HG03196 (cell line): Measurements from ENCODE around the gene KDM2B.

Source experiments
- ATAC-seq: cut with Tn5 transposase; IDR thresholded peaks from one replicate; pipeline ENCODE4 v1.9.1; 2021; ENCODE audit not compliant: unreplicated experiment

KDM2B gene

DNA sequence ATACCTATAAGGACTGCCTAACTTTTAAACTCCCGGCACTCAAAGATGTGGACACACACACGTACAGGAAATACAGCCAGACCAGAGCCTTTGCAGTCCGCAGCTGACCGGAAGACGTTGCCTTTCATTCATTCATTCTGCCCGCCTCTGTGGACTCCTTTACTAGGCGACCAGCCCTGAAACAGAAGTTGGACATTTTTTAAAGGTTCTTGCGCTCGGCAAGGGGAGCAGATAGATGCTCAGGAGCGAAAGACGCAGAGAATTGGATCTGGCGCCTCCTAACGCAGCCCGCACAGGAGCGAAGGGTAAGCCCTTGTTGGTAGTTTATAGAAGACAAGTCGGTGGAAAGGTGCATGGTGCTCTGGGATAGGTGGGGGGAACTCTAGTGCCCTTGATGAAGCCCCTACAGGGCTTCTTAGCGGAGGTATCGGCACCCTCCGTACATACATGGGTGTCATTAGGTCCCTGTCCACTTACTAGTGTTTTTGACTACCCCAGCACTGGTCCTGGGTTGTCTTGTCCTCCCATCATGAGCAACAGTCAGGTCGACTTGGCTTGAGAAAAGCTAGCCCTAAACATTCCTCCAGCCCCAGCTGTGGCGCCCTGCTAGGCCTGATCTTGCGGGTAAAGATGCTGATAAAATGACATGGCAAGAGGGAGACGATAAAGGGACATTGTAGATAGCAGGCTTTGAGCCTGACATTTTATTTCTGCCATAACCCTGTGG is at the start of gene KDM2B:
TSS of gene KDM2B (minus strand) at position 65 of the 727 bp plus-strand sequence. CDS start 112 bp downstream, outside the sequence.
- no peak for ATAC-seq

DNA sequence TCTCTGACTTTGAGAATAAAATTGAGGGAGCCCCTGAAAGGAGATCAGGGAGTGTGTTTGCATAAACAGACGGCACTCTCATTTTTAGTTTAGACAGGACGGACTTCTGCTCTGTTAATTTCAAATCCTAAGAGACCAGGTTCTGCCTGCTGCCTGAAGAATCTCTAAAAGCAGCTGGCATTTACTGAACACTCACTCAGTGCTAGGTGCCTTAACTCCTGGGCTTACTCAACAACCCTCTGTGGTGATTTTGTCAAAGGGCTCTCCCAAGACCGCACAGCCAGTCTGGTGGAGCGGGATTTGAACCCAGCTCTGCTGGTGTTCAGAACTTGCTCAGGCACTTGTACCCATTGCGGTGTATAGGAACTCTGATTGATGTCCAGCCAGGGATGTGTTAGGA is 47.7 kb upstream of the KDM2B start:
- ATAC-seq = no peak

DNA sequence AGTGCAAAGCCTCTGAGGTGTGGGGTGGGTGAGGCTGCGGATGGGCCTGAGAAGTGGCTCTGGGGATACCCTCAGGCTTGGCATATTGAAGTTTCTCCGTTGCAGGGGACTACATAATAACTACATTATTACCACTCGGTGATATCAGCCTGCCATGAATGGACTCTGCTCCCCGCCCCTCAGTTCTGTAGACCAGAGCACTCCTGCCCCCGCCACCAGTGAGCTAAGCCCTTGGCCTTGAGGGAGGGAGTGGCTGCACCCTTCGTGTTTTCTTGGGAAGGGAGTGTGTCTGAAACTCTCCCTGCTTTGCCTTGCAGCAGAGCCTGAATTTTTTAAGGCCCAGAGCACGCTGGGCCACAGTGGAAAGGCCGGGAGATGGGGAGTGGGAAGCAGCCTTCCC is 47.2 kb upstream of the KDM2B start:
- no peak for ATAC-seq

GRCh38 chr12:121626853-121627640 is 46.2 kb upstream of the KDM2B start:
- peak; percentile 31 for ATAC-seq

DNA sequence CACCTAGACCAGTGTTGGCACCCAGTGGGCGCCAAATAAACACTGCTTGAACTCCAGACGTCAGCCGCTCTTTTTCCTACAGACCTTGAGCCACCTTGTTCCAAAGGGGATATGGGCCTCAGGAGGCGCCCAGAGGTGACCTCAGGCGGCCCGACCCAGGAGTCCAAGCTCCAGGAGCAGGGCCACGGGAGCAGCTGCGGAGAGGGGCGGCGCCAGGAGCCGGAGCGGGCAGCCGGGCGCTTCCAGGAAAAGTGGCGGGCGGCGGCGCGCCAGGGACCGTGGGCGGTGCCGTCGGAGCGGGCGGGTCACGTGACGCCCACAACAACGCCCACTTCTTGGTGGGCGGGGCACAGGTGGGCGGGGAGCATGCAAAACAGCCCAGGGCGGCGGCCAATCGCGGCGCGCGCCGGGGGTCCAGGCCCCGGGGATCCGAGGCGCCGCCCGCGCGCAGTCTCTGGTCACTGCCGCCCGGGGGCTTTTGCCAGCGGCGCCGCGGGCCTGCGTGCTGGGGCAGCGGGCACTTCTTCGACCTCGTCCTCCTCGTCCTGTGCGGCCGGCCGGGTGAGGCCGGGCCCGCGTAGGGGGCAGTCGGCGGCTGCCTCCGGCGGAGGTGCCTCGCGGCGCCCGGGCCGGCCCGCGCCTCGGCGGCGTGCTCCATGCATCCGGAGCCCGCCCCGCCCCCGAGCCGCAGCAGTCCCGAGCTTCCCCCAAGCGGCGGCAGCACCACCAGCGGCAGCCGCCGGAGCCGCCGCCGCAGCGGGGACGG is 45.4 kb upstream of the KDM2B start, which contains the start of gene ORAI1:
TSS of gene ORAI1 (plus strand) at position 444 of the 766 bp plus-strand sequence.
- peak; percentile 64 for ATAC-seq

GRCh38 chr12:121620333-121620891 is 39.6 kb upstream of the KDM2B start:
- no peak for ATAC-seq

- ATAC-seq = no peak
Measured at GRCh38 chr12:121618659-121619233, 37.9 kb upstream of the KDM2B start.

DNA sequence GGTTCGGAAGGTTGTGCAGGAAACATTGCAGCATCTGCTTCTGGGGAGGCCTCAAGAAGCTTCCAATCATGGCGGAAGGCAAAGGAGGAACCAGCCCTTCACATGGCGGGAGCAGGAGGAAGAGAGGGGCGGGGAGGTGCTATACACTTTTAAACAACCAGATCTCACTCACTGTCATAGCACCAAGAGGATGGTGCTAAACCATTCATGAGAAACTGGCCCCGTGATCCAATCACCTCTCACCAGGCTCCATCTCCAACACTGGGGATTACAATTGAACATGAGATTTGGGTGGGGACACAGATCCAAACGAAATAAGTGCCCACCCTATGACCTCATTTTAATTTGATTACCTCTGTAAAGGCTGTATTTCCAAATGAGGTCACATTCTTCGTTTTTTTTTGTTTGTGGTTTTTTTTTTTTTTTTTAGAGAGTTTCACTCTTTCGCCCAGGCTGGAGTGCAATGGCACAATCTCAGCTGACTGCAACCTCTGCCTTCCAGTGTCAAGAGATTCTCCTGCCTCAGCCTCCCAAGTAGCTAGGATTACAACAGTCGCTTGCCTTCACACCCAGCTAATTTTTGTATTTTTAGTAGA is 34.1 kb upstream of the KDM2B start:
- no peak for ATAC-seq

GRCh38 chr12:121613462-121613861 is 32.6 kb upstream of the KDM2B start:
- ATAC-seq = no peak

GRCh38 chr12:121611306-121611705 is 30.5 kb upstream of the KDM2B start:
- no peak for ATAC-seq

GRCh38 chr12:121610239-121611149 is 29.7 kb upstream of the KDM2B start:
- no peak for ATAC-seq

DNA sequence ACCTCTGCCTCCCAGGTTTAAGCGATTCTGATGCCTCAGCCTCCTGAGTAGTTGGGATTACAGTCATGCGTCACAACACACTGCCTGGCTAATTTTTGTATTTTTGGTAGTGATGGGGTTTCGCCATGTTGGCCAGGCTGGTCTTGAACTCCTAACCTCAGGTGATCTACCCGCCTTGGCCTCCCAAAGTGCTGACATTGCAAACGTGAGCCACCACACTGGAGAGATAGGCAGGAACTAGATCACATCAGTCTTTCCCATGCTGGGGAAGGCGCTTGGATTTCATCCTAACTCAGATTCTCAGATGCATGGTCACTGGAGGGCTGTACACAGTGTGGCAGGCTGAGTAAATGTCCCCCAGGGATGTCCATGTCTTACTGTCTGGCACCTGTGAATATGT is 27.5 kb upstream of the KDM2B start:
- ATAC-seq = no peak

GRCh38 chr12:121603581-121603980 is 22.8 kb upstream of the KDM2B start:
- ATAC-seq = no peak

GRCh38 chr12:121602766-121603165 is 21.9 kb upstream of the KDM2B start:
- ATAC-seq = no peak

GRCh38 chr12:121600702-121601336 is 20.0 kb upstream of the KDM2B start:
- no peak for ATAC-seq

GRCh38 chr12:121596526-121596925 is 15.7 kb upstream of the KDM2B start:
- ATAC-seq = no peak

GRCh38 chr12:121595520-121595919 is 14.7 kb upstream of the KDM2B start:
- ATAC-seq = no peak

DNA sequence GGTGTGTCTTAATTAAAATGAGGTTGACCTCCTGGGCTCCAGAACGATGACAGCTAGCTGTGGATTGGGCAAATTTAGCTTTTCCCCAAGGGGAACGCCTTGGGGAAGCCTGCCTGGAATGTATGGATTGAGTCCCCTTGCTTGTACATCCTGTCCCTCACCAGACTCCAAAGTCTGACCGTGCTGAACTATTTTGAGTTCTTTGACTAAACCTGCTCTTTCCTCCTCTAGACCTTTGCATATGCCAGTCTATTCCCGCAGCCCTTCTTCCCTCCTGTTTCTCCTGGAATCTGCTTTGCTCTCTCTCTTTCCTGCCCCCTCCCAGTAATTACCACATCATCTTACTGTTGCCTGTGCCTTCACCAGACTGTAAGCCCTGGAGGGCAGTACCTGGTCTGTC is 11.5 kb upstream of the KDM2B start:
- no peak for ATAC-seq
